Panc1 (cell line): ENCODE data around the gene FRMD4A. TPM values are rescaled to one million over a fixed set of nuclear protein-coding genes. Genes with fewer than 3 reads are reported as not detected.
"Not testable (repeated sequence)": the region's sequence is repeated elsewhere in the genome, so short reads cannot be mapped to it uniquely, and the experiment has no call there.

ENCODE experiments used
- ATAC-seq: fragments of 200-7000 bp; cut with Tn5 transposase; 2 replicates; pipeline ENCODE4 v1.9.1; 2020; ENCODE audit warnings: mild to moderate bottlenecking, moderate library complexity
- BruUV-seq: library from RNA; stranded (reverse); fragments of 400-500 nt; replicated peaks from 2 replicates; lab custom pipeline; 2021; lab: Mats Ljungman, UMichigan
- CTCF ChIA-PET: fragments of 300-600 bp; sonication (Branson Sonifier 250); formaldehyde crosslinking; loops from one replicate; lab custom pipeline; 2022; ENCODE audit warnings: antibody characterized with exemption; lab: Charles Lee
- POLR2A ChIA-PET: fragments of 300-600 bp; sonication (Branson Sonifier 250); formaldehyde crosslinking; loops from one replicate; lab custom pipeline; 2022; ENCODE audit warnings: antibody characterized with exemption; lab: Charles Lee
- DNase-seq: peaks from one replicate; pipeline ENCODE4 v3.0.0-alpha.2; 2010; ENCODE audit warnings: low read depth, low spot score
- H3K27ac ChIP-seq: 2 replicates; pipeline ENCODE4 v1.5.1; 2011; ENCODE audit warnings: mild to moderate bottlenecking, low read length, inconsistent platforms
- H3K27me3 ChIP-seq: fragments of 200-500 bp; sonication (Bioruptor generic); 2 replicates; pipeline ENCODE4 v1.6.0; 2014; ENCODE audit warnings: low read length, inconsistent platforms; ENCODE audit not compliant: control insufficient read depth, insufficient read depth
- H3K36me3 ChIP-seq: fragments of 200-500 bp; sonication (Bioruptor generic); 2 replicates; pipeline ENCODE4 v1.5.1; 2014; ENCODE audit warnings: inconsistent platforms, mild to moderate bottlenecking, low read length, moderate library complexity; ENCODE audit not compliant: control insufficient read depth, insufficient read depth
- H3K4me1 ChIP-seq: 2 replicates; pipeline ENCODE4 v1.5.1; 2011; ENCODE audit warnings: inconsistent platforms, mild to moderate bottlenecking, low read length, moderate library complexity; ENCODE audit not compliant: control insufficient read depth, insufficient read depth
- H3K4me3 ChIP-seq, 2 experiments: 2 replicates each; pipeline ENCODE4 v1.5.1; 2011 to 2012; ENCODE audit warnings: low read depth in 2 of 2, low read length in 2 of 2, mild to moderate bottlenecking in 2 of 2, inconsistent platforms in 1 of 2, moderate library complexity in 1 of 2
- H3K9me3 ChIP-seq: fragments of 200-500 bp; sonication (Bioruptor generic); 2 replicates; pipeline ENCODE4 v1.5.1; 2014; ENCODE audit warnings: low read depth, mild to moderate bottlenecking, inconsistent platforms, low read length, moderate library complexity; ENCODE audit not compliant: control insufficient read depth, insufficient read depth
- POLR2AphosphoS5 ChIP-seq: IDR thresholded peaks from 2 replicates; pipeline ENCODE4 v1.6.1; 2012; ENCODE audit warnings: mild to moderate bottlenecking, low read depth, low read length, moderate library complexity
- SIN3A ChIP-seq: IDR thresholded peaks from 2 replicates; pipeline ENCODE4 v1.6.1; 2012; ENCODE audit warnings: low read depth, mild to moderate bottlenecking, low read length, moderate library complexity, borderline replicate concordance; ENCODE audit not compliant: insufficient read depth
- TCF7L2 ChIP-seq: IDR thresholded peaks from 2 replicates; pipeline ENCODE4 v1.6.1; 2011; ENCODE audit warnings: mild to moderate bottlenecking, low read depth, low read length, inconsistent platforms
- in situ Hi-C: cut with HindIII; loops from 2 replicates; pipeline ENCODE4 v1.10.0; 2016; ENCODE audit warnings: low sequenced_read_pairs, low pct_unique_long_range_greater_than_20kb
- intact Hi-C: fragments of 100-400 bp; cut with micrococcal nuclease; formaldehyde crosslinking; loops from one replicate; pipeline ENCODE4 v1.10.0; 2022; ENCODE audit not compliant: unreplicated experiment
- total RNA-seq: library from RNA; stranded (reverse); gene quantifications from one replicate; pipeline ENCODE4 v1.2.1, GENCODE V29; 2021; ENCODE audit not compliant: unreplicated experiment
- TF ChIP-seq, protein P1 (sequence below), 2 experiments: IDR thresholded peaks; 2 replicates each; pipeline ENCODE4 v1.6.1; 2011 to 2012; ENCODE audit warnings: low read depth in 2 of 2, control low read depth in 1 of 2, low read length in 1 of 2, mild to moderate bottlenecking in 1 of 2, moderate library complexity in 1 of 2; ENCODE audit not compliant: insufficient read depth in 1 of 2
- TF ChIP-seq, protein P2 (sequence below): fragments of 450-650 bp; IDR thresholded peaks from 2 replicates; pipeline ENCODE4 v1.5.1; 2017; ENCODE audit warnings: mild to moderate bottlenecking

Gene FRMD4A
- total RNA-seq, 1 experiment from 2014 or later, result 7.1 TPM

DNA sequence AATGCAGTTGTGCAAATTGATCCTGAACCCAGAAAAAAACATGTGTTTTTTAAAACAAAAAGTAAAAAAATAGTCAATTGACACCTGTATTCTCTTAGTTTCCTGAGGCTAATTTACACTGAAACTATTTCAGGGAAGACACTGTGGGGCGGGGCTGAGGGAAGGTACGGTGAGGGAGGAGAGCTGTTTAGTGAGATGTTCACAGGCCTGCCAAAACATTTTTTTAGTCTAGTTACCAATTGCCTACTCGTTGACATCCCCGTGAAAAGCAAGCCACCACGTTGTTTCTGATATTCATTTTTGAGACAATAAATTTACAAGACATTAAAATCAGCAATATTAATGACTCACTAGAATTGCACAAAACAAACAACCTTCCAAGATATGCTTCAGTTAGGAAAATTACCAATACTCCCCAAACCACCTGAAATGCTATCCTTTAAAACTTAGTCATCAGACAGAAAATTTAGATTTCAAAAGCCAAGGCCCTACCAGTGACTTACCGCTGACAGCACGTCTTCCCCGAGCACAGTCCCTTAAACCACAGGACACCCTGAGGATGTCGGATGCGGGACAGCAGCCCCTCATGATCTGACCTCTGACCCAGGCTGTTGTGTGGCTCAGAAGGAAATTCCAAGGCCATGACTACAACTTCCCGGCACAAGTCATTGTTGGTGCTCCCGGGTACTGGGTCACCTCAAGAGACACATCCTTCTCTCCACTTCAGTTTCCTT lies 464.8 kb downstream of the FRMD4A start:
- H3K4me3 ChIP-seq, result peak overlapping the region in 1 of 2 experiments; percentile 29; a peak in 2 of 4 replicates
- POLR2A ChIA-PET, result no interaction called here
- peak overlapping the region; percentile 54 for H3K27ac ChIP-seq

DNA sequence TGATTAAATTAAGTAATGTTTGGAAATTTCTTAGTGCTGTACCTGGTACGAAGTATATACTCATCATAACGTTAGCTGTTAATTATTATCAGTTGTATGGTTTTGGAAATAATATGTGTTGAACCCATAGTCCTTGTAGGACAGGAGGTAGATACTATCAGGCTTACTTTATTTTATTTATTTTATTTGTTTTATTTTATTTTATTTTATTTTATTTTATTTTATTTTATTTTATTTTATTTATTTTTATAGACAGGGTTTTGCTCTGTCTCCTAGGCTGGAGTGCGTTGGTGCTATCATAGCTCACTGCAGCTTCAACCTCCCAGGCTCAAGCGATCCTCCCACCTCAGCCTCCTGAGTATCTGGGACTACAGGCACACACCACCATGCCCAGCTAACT lies 465.5 kb downstream of the FRMD4A start:
- H3K9me3 ChIP-seq, H3K27me3 ChIP-seq, H3K36me3 ChIP-seq, DNase-seq, intact Hi-C loops, POLR2A ChIA-PET, ATAC-seq, BruUV-seq, in situ Hi-C loops, H3K4me1 ChIP-seq: not testable (repeated sequence)
- H3K27ac ChIP-seq, result peak overlapping the region; percentile 54; the same call in 1 of the 2 replicates
- CTCF ChIA-PET, result interaction anchor here (0.6 kb wide), 1 partner anchor 48 kb away, joined by 3 read pairs; no protein-coding TSS in a partner anchor
- H3K4me3 ChIP-seq, result peak overlapping the region in 1 of 2 experiments; percentile 29; a peak in 2 of 4 replicates

More for the DNA sequence above, 464.8 kb downstream of the FRMD4A start:
- no peaks in the 10 kb centered on the region for H3K4me1 ChIP-seq
- peak; percentile 88 for DNase-seq
- H3K36me3 ChIP-seq, result no peaks in the 10 kb centered on the region
- no TSS peak for BruUV-seq
- TF ChIP-seq, protein P1, sequence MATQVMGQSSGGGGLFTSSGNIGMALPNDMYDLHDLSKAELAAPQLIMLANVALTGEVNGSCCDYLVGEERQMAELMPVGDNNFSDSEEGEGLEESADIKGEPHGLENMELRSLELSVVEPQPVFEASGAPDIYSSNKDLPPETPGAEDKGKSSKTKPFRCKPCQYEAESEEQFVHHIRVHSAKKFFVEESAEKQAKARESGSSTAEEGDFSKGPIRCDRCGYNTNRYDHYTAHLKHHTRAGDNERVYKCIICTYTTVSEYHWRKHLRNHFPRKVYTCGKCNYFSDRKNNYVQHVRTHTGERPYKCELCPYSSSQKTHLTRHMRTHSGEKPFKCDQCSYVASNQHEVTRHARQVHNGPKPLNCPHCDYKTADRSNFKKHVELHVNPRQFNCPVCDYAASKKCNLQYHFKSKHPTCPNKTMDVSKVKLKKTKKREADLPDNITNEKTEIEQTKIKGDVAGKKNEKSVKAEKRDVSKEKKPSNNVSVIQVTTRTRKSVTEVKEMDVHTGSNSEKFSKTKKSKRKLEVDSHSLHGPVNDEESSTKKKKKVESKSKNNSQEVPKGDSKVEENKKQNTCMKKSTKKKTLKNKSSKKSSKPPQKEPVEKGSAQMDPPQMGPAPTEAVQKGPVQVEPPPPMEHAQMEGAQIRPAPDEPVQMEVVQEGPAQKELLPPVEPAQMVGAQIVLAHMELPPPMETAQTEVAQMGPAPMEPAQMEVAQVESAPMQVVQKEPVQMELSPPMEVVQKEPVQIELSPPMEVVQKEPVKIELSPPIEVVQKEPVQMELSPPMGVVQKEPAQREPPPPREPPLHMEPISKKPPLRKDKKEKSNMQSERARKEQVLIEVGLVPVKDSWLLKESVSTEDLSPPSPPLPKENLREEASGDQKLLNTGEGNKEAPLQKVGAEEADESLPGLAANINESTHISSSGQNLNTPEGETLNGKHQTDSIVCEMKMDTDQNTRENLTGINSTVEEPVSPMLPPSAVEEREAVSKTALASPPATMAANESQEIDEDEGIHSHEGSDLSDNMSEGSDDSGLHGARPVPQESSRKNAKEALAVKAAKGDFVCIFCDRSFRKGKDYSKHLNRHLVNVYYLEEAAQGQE (IDR thresholded peaks at IDR 0.05; ENCODE audit: insufficient read depth in 1 of 2, low read depth in 2 of 2, low read length in 1 of 2), result no peak
- TF ChIP-seq POLR2AphosphoS5 (no peak), SIN3A (no peak), TCF7L2 (no peak)
- TF ChIP-seq, protein P2, sequence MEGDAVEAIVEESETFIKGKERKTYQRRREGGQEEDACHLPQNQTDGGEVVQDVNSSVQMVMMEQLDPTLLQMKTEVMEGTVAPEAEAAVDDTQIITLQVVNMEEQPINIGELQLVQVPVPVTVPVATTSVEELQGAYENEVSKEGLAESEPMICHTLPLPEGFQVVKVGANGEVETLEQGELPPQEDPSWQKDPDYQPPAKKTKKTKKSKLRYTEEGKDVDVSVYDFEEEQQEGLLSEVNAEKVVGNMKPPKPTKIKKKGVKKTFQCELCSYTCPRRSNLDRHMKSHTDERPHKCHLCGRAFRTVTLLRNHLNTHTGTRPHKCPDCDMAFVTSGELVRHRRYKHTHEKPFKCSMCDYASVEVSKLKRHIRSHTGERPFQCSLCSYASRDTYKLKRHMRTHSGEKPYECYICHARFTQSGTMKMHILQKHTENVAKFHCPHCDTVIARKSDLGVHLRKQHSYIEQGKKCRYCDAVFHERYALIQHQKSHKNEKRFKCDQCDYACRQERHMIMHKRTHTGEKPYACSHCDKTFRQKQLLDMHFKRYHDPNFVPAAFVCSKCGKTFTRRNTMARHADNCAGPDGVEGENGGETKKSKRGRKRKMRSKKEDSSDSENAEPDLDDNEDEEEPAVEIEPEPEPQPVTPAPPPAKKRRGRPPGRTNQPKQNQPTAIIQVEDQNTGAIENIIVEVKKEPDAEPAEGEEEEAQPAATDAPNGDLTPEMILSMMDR, result no peak
- intact Hi-C loops, result no loop called here
- in situ Hi-C loops, result no loop called here
- CTCF ChIA-PET, result no interaction called here
- H3K9me3 ChIP-seq, result no peaks in the 10 kb centered on the region
- no peaks in the 10 kb centered on the region for H3K27me3 ChIP-seq
- ATAC-seq, result peak; percentile 90

DNA sequence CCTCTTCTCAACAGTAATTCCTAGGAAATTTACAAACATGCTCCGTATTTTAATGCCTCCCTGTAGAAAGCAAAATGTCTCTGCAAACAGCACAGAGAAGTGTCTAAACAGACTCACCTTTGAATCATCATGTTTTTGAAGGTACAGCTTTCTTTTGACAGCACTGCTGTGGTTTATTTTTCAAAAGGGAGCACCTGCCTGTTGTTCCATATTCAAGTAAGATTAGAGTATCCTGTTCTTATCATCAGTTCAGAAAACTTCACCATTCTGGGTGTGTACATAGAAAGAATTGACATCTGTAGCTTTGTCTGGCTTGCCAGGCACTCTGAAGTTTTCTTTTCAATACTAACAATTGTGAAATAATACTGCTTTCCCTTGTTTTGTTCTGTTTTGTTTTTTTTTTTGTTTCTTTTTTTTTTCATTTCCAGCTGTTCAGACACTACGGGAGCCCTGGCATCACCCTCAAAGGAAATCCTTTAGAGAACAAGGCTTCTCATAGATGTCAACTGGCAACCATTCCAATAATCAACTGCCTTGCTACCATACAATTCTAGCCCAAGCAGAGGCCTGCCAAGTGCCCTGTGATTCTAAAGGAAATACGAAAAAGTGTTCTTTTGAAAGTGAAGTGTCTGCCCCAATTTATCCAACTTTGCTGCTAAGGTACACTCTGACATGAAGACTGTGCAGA lies 468.0 kb downstream of the FRMD4A start:
- Histone ChIP-seq H3K9me3 (no peaks in the 10 kb centered on the region), H3K36me3 (no peaks in the 10 kb centered on the region), H3K4me1 (no peaks in the 10 kb centered on the region), H3K4me3 (no peak overlapping the region), H3K27me3 (no peaks in the 10 kb centered on the region), H3K27ac (no peak overlapping the region)
- no peak for DNase-seq
- intact Hi-C loops, result no loop called here
- TF ChIP-seq POLR2AphosphoS5 (no peak), SIN3A (no peak), TCF7L2 (no peak)
- TF ChIP-seq, protein P2, result no peak
- TF ChIP-seq, protein P1 (IDR thresholded peaks at IDR 0.05; ENCODE audit: insufficient read depth in 1 of 2, low read depth in 2 of 2, low read length in 1 of 2), result no peak
- in situ Hi-C loops, result no loop called here
- ChIA-PET POLR2A (no interaction called here), CTCF (no interaction called here)
- no peak for ATAC-seq
- no TSS peak for BruUV-seq
